A549 (cell line): ENCODE results near the gene NFASC.

Experiments used
- EP300 ChIP-seq, 2 experiments: fragments of >200 bp; sonication (Bioruptor Twin); formaldehyde crosslinking; IDR thresholded peaks; 2 replicates in 1 of 2; 3 replicates in 1 of 2; pipeline ENCODE4 v1.6.1; 2016 to 2017
- MAX ChIP-seq: IDR thresholded peaks from 2 replicates; pipeline ENCODE4 v1.6.1; 2012

GRCh38 chr1:204992998-204993314, 122.3 kb downstream of the NFASC start:
- TF ChIP-seq EP300 (IDR thresholded peaks at IDR 0.05), result no peak
- no peak for TF ChIP-seq MAX
